HG03097 (cell line): ENCODE data around the gene SDSL.

Experiments
- ATAC-seq: cut with Tn5 transposase; IDR thresholded peaks from one replicate; pipeline ENCODE4 v1.9.1; 2021; ENCODE audit not compliant: unreplicated experiment, low FRiP score

Gene SDSL

GRCh38 chr12:113418213-113418879 is 3.8 kb upstream of the SDSL start:
- ATAC-seq = no peak

- no peak for ATAC-seq
Measured at GRCh38 chr12:113420996-113421595, 1.1 kb upstream of the SDSL start.

GRCh38 chr12:113422886-113423669 is 898 bp downstream of the SDSL start:
- ATAC-seq = no peak

GRCh38 chr12:113424456-113424855 is 2.3 kb downstream of the SDSL start:
- ATAC-seq = no peak

- no peak for ATAC-seq
Measured at GRCh38 chr12:113424915-113425823, 3.0 kb downstream of the SDSL start.

- ATAC-seq = no peak
Measured at GRCh38 chr12:113425960-113426453, 3.8 kb downstream of the SDSL start.

- ATAC-seq = no peak
Measured at GRCh38 chr12:113427882-113428281, 5.7 kb downstream of the SDSL start.

- ATAC-seq = no peak
Measured at GRCh38 chr12:113428482-113428881, 6.3 kb downstream of the SDSL start.

GRCh38 chr12:113432986-113433385 is 10.8 kb downstream of the SDSL start:
- no peak for ATAC-seq

- no peak for ATAC-seq
Measured at GRCh38 chr12:113435367-113435766, 13.2 kb downstream of the SDSL start.

GRCh38 chr12:113436586-113436985 is 14.4 kb downstream of the SDSL start:
- no peak for ATAC-seq

- no peak for ATAC-seq
Measured at GRCh38 chr12:113436993-113437728, 15.0 kb downstream of the SDSL start.

- ATAC-seq = no peak
Measured at GRCh38 chr12:113437729-113438100, 15.5 kb downstream of the SDSL start.

- no peak for ATAC-seq
Measured at GRCh38 chr12:113438523-113439300, 16.5 kb downstream of the SDSL start.

- ATAC-seq = no peak
Measured at GRCh38 chr12:113439301-113439597, 17.1 kb downstream of the SDSL start.

- ATAC-seq = no peak
Measured at GRCh38 chr12:113439606-113440030, 17.4 kb downstream of the SDSL start.

- no peak for ATAC-seq
Measured at GRCh38 chr12:113440336-113440735, 18.2 kb downstream of the SDSL start.

GRCh38 chr12:113440947-113441782 is 19.0 kb downstream of the SDSL start:
- no peak for ATAC-seq
